GM23338 (cell line): ENCODE results near the gene TOP1.

Experiments
- CREB1 ChIP-seq: fragments of 250-450 bp; sonication (Bioruptor Pico); IDR thresholded peaks from 2 replicates; pipeline ENCODE4 v1.5.0; 2020; ENCODE audit warnings: low read depth, mild to moderate bottlenecking, moderate library complexity
- CTCF ChIP-seq, 2 experiments: fragments of 200-600 bp in 1 of 2; sonication (generic) in 1 of 2; conservative IDR thresholded peaks; 2 replicates each; pipeline versions ENCODE4 v1.5.1 to v1.6.1; 2016 to 2017; ENCODE audit warnings: antibody characterized with exemption in 2 of 2, low read depth in 2 of 2, mild to moderate bottlenecking in 2 of 2, moderate library complexity in 1 of 2
- EZH2 ChIP-seq: fragments of 200-600 bp; sonication (generic); IDR thresholded peaks from one replicate; pipeline ENCODE4 v1.8.0; 2017; ENCODE audit warnings: antibody characterized with exemption, mild to moderate bottlenecking, low read depth; ENCODE audit not compliant: unreplicated experiment
- EZH2phosphoT487 ChIP-seq: fragments of 200-600 bp; sonication (generic); IDR thresholded peaks from one replicate; pipeline ENCODE4 v1.8.1; 2018; ENCODE audit warnings: antibody characterized with exemption; ENCODE audit not compliant: unreplicated experiment
- POLR2AphosphoS5 ChIP-seq: IDR thresholded peaks from 2 replicates; pipeline ENCODE4 v1.6.1; 2016; ENCODE audit warnings: antibody characterized with exemption, low read depth
- REST ChIP-seq: IDR thresholded peaks from one replicate; pipeline ENCODE4 v1.6.1; 2018; ENCODE audit warnings: antibody characterized with exemption; ENCODE audit not compliant: unreplicated experiment
- STAT1 ChIP-seq: IDR thresholded peaks from one replicate; pipeline ENCODE4 v1.6.1; 2016; ENCODE audit warnings: antibody characterized with exemption; ENCODE audit not compliant: unreplicated experiment
- ZNF331 ChIP-seq: fragments of 250-450 bp; sonication (Bioruptor Pico); IDR thresholded peaks from 2 replicates; pipeline ENCODE4 v1.5.0; 2020; ENCODE audit warnings: low read depth, mild to moderate bottlenecking, moderate library complexity

GRCh38 chr20:41108531-41108930, 79.9 kb downstream of the TOP1 start:
- TF ChIP-seq EZH2: no peak
- no peak for TF ChIP-seq CTCF (conservative IDR thresholded peaks at IDR 0.05; ENCODE audit: low read depth in 2 of 2)
- no peak for TF ChIP-seq EZH2phosphoT487
- TF ChIP-seq REST: no peak
- no peak for TF ChIP-seq POLR2AphosphoS5
- no peak for TF ChIP-seq STAT1
- TF ChIP-seq CREB1 (CRISPR knock-in tag): no peak
- TF ChIP-seq ZNF331: no peak
